Activated gamma-delta T cell treated with anti-CD3 and anti-CD28 coated beads, Interleukin-2, amount 50 U/mL, for 16 hours (primary cell): Measurements from ENCODE around the gene SLC38A4.
"Not testable (repeated sequence)": the region's sequence is repeated elsewhere in the genome, so short reads cannot be mapped to it uniquely, and the experiment has no call there.

Source experiments
- DNase-seq: peaks from one replicate; pipeline ENCODE4 v3.0.0-alpha.2; 2020; ENCODE audit warnings: low read depth

Gene SLC38A4, protein sequence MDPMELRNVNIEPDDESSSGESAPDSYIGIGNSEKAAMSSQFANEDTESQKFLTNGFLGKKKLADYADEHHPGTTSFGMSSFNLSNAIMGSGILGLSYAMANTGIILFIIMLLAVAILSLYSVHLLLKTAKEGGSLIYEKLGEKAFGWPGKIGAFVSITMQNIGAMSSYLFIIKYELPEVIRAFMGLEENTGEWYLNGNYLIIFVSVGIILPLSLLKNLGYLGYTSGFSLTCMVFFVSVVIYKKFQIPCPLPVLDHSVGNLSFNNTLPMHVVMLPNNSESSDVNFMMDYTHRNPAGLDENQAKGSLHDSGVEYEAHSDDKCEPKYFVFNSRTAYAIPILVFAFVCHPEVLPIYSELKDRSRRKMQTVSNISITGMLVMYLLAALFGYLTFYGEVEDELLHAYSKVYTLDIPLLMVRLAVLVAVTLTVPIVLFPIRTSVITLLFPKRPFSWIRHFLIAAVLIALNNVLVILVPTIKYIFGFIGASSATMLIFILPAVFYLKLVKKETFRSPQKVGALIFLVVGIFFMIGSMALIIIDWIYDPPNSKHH

DNA sequence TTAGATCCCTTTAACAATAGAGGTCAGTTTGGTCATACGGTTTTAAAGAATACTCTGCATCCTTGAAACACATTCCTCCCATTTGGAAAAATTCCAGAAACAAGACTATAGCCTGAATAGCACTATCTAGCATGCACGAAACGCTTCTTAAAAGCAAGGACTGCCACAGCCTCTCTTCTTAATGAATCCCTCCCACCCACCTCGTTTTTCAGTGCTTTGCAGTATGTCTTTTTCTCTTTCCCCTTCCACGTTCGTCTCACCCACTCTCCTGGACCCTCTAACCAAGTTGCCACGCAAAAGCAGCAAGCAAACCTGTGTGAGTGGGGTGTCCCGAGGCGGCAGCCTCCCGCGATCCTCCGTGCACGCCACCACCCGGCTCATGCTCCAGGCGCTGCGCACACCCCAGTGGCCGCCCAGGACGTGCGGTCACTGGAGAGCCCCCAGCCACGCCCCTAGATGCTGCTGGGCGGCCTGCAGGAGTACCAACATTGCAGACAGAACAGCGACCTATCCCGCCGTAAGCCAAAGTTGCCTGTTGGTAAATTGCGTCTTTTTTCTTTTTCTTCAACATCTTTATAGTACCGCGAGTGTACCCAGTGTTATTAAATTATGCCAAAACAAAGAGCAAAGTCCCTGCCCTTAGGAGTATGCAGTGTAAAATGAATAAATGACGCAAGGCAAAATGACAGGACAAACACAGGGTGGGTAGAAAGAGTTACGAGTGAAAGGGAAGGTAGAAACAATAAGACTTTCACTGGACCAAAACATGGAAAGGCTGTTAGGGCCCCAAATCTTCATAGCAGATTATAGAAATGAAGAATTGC is at the start of gene SLC38A4:
Gene SLC38A4 (minus strand): TSS at position 407 of the 824 bp plus-strand sequence. CDS start 32,926 bp downstream, outside the sequence.
- no peak for DNase-seq

DNA sequence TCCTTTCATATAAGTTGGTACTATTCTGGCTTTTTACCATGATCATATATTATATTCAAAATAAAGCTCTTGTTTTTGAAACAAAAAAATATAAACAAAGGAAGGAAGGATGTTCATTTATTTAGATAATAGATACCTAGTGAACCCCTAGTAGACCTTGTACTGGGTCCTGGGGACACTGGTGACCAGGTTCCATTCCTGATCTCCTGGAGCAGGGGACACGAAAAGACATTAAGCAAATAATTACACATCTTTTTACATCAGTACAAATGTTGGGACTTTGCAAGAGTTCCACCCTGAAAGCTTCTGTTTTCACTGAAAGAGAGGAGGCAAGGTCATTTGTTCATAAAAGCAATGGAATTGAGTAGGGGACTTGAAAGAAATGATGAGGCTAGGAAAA is 49.3 kb upstream of the SLC38A4 start:
- DNase-seq: no peak

DNA sequence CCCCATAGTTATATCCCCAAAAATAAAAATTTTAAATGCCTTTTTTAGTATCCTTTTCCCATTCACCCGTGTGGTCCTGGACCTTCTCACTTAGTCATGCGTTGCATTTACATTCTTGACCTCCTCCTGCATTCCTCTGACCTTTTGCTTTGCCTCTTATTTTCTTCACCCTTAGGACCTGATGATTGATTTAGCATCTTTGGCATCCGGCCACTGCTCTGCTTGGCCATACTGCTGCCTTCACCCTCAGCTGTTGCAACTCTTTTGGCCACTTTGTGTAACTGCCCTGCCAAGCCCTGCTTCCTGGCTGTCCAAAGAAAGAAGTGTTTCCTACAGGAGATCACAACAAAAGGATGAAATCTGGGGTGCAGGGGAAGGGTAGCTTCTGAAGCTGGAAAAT is 48.8 kb upstream of the SLC38A4 start:
- DNase-seq: no peak

DNA sequence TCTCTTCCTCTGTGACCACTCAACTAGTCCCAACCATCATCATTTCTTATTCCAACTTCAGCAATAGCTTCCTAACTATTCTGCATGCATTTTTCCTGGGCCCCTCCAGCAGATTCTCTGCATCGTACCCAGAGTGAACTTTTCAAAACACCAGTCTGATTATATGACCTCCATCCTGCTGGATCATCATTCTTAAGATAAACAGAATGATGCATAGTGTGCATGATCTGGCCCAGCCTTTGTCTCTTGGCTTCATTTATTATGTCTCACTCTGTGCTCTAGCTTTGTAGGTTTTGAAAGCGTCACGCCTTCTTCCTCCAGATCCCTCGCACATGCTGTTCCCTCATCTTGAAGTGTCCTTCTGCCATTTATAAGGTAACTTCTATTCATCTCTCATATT is 46.3 kb upstream of the SLC38A4 start:
- DNase-seq: no peak

DNA sequence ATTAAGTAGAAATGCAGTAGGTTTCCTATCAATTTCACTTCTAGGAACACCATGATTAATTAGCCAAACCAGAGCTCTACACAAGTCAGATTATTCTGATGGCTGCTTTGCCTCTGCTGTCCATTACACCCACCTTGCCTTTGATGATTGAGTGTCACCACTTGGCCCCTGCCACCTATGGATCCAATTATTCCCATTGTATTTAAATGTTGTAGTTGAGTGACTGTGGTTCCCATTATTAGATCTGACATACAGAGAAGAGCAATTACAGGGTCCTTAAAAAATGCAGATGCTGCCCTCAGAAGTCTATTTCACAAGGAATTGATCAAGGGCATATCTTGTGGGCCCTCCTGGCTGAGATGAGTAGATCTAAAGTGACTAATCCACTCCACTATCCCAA is 39.5 kb upstream of the SLC38A4 start:
- no peak for DNase-seq

DNA sequence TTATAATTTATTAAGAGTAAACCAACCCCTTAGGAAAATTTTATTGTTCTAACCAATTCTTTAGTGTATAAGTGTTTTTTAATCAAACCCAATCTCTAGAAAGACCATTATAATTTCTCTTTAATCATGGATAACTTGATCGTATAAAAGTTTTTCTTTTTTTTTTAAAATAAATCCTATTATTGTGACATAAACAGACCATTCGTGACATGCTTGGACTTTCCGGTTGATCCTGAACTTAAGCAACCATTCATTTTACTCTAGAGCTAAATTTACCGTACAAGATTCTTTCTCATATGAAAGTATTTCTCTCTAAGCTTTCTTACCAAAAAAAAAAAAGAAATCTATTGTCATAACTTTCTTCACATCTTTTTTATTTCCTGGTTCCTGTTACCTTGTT is 32.6 kb upstream of the SLC38A4 start:
- no peak for DNase-seq

DNA sequence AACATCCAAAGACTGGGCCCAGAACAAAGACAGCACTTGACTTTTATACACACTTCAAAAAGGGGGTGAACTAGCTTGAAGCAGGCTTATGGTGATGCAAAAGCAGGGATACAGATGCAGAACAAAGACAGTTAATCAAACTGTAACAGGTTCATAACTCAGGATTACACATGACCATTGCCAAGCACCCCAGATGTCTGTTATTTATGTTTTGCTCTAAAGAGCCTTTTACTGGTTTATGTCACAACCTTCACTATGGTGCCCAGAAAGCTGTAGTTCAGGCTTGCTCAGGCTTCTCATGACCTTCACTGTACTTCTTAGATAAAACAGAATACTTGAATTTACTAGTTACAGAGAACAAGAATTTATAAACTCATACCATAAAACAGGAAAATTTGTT is 31.7 kb upstream of the SLC38A4 start:
- DNase-seq: no peak

DNA sequence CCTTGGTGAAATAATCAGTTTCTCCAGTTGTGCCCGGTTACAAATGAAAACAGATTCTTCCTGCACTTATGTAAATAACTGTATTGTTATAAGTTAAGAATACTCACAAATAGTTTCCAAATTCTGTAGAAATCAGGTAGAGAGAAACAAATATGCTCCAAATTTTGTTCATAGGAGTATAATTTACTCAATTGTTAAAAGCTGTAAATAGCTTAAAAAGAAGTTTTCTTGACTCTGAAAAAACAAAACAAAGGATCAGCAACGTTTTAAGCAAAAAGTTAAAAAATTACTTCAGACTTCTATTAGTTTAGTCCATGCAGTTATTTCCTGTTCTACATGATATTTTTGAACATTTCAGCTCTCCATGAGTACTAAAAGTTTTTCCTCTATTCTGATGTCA is 30.0 kb upstream of the SLC38A4 start:
- no peak for DNase-seq

DNA sequence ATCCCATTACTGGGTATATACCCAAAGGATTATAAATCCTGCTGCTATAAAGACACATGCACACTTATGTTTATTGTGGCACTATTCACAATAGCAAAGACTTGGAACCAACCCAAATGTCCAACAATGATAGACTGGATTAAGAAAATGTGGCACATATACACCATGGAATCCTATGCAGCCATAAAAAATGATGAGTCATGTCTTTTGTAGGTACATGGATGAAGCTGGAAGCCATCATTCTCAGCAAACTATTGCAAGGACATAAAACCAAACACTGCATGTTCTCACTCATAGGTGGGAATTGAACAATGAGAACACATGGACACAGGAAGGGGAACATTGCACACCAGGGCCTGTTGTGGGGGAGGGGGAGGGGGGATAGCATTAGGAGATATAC is 28.4 kb upstream of the SLC38A4 start:
- DNase-seq: not testable (repeated sequence)

DNA sequence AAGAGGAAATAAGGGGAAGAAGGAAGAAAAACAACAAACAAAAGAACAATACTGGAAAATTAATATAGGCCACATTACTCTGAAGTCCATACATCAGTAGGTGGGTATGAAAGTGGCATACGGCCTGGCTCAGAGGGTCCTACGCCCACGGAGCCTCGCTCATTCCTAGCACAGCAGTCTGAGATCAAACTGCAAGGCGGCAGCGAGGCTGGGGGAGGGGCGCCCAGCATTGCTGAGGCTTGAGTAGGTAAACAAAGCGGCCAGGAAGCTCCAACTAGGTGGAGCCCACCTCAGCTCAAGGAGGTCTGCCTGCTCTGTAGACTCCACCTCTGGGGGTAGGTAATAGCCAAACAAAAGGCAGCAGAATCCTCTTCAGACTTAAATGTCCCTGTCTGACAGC is 23.0 kb upstream of the SLC38A4 start:
- DNase-seq: not testable (repeated sequence)

DNA sequence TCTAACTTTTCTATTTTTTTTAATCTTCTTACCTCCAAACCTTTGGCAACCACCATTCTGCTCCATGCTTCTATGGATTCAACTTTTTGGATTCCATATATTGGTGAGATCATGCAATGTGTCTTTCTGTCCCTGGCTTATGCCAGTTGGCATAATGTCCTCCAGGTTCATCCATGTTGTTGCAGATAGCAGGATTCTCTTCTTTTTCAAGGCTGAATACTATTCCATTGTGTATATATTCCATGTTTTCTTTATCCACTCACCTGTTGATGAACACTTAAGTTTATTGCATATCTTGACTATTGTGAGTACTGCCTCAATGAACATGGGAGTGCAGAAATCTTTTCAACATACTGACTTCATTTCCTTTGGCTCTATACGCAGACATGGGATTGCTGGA is 21.2 kb upstream of the SLC38A4 start:
- DNase-seq: no peak

DNA sequence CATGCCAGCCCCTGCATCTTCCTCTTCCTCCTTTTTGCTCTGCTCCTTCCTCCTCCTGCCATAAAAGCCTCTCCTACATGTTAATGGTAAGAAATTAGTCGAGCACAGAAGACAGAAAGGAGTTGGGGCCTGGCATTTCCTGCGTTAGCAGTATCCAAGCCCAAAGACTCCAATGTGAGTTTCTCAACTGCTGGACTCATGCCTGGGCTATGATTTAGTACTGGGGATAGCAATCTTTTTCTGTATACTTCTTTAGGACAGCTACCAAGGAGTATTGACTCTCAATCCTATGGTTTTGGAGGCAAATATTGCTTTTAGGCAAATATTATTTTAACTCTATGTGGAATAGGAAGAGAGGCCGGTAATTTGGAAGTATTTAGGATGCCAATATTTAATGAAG is 18.0 kb upstream of the SLC38A4 start:
- no peak for DNase-seq

DNA sequence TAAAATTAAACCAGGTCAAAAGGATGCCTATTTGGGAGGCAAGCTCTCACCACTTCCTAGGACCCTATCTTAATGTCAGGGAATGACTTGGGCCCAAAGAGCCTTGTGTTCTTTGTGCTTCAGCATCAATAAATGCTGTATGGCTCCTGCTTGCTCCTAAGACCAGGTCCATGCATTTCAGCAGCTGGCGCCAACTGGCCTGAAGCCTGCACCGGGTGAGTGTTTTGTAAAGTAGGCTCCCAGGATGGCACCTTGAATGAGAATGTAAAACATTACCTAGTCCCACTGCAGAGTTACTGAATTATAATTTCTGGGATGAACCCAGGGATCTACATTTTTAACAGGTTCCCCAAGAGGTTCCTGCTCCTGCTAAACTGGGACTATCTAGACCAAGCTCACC is 16.1 kb upstream of the SLC38A4 start:
- DNase-seq: no peak

DNA sequence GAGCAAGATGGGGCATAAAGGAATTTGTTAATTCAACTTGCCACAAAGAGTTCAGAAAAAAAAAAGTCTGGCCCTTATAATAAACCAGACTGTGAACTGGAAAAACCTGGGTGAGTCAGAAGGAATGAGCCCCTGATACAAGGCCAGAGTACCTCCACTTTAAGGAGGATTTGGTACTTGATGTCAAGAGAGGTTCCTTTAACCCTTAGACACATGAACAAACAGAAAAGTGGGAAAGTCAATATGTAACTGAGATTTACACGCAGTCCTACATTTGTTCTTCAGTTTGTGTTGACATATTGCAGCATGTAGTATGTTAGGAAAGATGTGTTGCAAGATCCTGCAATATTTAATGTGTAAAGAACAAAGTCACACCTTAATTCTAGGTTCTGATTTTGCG is 14.2 kb upstream of the SLC38A4 start:
- no peak for DNase-seq

DNA sequence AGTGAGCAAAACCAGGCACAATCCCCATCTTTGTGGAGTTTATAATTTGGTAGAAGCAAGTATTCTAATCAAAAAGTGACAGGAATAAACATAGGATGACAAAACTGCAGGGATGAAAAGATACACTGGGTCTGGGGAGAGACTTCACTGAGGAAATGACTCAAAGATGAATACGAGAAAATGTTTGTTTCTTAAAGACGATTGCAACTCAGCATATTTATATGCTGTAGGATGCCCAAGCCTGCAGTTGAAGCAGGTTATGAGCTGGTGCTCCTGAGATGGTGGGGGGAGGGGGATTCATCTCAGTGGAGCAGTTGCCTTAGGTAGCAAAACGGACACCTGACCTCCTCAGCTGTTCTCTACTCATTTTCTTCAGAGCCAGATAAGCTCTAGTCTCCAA is 13.4 kb upstream of the SLC38A4 start:
- DNase-seq: no peak

DNA sequence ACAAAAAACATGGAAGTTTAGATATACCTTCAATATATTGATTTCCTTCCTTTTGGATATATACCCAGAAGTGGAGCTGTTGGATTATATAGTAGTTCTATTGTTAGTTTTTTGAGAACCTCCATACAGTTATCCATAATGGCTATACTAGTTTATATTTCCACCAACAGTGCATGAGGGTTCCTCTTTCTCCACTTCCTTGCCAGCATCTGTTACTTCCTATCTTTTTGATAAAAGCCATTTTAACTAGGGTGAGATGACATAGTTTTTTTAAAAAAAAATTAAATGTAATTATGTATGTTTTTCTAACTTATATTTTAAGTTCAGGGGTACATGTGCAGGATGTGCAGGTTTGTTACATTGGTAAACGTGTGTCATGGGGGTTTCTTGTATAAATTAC is 10.0 kb upstream of the SLC38A4 start:
- no peak for DNase-seq

DNA sequence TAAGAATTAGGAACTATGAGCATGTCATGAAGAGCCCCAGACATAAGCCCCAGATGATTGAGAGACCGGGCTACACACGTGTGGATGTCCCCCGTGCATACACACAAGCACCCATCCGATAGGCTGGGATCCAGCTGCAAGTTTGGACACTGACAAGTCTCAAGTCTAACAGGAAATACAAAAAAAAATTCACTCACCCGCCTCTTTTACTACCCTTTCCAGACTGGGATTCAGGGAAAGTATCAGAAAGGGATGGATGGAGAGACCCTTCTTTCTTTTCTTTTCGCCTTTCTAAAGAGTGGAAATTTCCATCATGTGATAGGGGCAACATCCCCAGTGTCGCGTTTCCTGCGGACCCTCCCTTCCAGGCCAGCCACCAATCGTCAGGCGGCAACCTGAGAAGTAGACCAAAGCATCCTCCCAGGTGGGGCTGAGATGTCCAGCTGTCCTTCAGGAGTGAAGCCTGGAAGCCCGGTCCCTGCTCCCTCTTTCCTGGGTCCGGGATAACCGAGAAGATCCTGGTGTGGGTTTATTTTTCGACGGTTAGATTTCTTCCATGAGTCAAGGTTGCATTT is 6.4 kb upstream of the SLC38A4 start:
- no peak for DNase-seq

DNA sequence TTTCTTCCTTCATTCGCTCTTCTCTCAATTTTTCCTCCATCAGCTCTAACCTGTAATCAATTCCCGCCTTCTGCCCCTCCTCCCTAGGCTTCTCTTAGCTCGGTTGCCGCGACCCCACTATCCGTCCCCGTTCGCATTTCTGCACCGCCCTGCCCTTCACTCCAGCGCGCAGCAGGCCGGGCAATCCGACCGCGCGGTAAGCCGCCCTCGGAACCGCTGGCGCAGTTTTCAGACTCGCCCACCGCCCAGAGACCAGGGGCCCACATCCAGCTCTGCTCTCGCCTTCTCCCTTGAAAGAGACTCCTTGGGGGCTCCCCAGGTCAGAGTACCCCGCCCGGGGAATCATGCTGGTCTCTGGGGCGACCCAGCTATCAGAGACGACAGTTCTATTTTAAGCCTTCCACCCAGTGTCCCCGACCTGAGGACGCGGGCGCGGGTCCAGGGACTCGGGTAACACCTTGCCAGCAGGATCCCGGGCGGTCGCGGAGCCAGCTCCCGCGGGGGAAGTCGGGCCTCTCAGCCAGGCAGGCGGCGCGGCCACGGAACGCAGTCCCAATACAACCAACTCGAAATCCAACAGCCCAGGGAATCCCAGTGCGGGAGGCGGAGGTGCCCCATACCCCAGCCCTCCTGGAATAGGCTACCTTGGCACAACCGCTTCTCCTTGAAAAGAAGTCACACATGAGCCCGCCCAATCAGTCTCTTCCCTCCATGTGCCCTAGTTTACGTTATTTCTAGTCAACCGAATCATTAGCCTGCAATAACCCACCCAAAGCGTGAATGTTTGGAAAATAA is 5.7 kb upstream of the SLC38A4 start:
- no peak for DNase-seq

DNA sequence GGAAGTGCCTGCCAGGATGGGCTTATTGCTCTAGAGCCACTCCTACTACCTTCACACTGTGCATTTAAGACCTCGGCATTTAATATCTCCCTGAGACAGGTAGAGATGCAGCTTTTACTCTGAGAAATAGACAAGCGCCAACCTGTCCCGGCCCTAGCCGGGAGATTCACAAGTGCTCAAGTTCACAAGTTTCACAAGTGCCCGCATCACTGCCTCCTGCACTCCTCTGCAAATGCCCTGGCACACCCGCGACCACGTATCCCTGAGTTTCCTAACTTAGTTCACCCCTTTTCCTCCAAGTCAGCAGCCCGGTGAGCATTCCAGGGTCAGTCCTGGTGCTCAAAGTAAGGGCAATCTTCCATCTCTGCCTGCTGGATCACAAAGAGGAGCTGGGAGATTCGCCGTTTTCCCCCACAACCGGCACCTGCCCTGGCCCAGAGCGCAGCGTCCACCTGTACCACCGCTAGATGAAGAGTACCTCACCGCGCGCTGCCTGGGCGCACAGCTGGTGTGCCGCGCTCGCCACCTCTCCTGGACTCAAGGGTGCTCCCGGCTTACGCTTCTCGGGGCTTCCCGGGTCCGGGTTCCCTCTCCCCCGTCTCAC is 5.0 kb upstream of the SLC38A4 start:
- DNase-seq: no peak

DNA sequence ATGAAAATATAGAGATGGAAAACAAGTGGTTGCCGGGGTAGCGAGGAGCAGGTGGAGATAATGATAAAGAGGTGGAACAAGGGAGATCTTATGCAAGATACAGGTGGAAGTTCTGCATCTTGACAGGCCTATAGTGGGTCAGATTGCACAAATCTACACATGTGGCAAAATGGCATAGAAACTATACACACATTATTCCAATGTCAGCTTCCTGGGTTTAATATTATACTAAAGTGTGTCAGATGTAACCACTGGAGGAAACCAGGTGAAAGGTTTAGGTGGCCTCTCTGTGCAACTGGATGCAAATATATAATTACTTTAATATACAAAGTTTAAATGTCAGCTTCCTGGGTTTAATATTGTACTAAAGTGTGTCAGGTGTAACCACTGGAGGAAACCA is 1.1 kb downstream of the SLC38A4 start:
- DNase-seq: no peak

DNA sequence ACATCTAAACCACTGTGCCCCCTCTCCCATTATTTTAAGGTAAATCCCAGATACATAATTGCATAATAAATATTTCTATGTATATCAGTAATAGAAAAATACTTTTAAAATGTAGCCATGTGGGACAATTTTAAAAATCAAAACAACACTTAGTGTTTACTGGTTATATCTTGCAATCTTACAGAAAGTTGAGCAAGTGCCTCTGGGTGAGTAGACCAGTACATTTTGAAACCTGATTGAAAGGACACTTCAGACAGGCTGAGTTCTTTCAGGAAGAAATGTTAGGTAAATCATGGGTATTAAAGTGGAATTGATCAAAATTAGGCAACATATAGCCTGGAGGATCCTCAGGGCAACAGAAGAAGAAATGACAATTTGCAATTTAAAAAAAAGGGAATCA is 7.2 kb downstream of the SLC38A4 start:
- DNase-seq: no peak

DNA sequence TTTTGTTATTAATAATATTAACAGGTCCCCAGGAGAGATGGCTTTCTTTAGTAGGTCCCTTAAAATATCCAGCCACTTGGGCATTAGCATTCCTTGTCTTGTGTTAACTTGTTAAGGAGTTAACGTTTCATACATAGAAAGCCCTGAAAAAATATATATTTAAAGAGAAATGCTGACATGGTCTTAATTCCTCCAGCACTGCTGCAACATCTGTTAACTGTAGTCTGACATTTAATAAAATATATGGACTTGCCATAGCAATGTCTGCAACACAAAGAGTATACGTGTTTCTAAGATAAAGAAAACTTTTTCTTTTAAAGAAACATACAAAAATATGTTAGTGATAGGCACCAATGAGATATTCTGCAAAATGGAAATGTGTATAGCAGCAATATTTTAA is 10.0 kb downstream of the SLC38A4 start:
- DNase-seq: no peak
